PFSK-1 (cell line): ENCODE results near the gene FRMD4A.

Experiments used
- SIN3A ChIP-seq: IDR thresholded peaks from 2 replicates; pipeline ENCODE4 v1.6.1; 2012; ENCODE audit warnings: mild to moderate bottlenecking, low read length, moderate library complexity, borderline replicate concordance; ENCODE audit not compliant: insufficient read depth
- TAF1 ChIP-seq: IDR thresholded peaks from 2 replicates; pipeline ENCODE4 v1.6.1; 2012; ENCODE audit warnings: low read length, control low read depth, borderline replicate concordance; ENCODE audit not compliant: insufficient read depth

- no peak for TF ChIP-seq SIN3A
- no peak for TF ChIP-seq TAF1
Observed at GRCh38 chr10:14247377-14248116, 83.2 kb downstream of the FRMD4A start.
